ENCODE data around the gene IRF2BP1.

The IRF2BP1 gene, protein sequence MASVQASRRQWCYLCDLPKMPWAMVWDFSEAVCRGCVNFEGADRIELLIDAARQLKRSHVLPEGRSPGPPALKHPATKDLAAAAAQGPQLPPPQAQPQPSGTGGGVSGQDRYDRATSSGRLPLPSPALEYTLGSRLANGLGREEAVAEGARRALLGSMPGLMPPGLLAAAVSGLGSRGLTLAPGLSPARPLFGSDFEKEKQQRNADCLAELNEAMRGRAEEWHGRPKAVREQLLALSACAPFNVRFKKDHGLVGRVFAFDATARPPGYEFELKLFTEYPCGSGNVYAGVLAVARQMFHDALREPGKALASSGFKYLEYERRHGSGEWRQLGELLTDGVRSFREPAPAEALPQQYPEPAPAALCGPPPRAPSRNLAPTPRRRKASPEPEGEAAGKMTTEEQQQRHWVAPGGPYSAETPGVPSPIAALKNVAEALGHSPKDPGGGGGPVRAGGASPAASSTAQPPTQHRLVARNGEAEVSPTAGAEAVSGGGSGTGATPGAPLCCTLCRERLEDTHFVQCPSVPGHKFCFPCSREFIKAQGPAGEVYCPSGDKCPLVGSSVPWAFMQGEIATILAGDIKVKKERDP

DNA sequence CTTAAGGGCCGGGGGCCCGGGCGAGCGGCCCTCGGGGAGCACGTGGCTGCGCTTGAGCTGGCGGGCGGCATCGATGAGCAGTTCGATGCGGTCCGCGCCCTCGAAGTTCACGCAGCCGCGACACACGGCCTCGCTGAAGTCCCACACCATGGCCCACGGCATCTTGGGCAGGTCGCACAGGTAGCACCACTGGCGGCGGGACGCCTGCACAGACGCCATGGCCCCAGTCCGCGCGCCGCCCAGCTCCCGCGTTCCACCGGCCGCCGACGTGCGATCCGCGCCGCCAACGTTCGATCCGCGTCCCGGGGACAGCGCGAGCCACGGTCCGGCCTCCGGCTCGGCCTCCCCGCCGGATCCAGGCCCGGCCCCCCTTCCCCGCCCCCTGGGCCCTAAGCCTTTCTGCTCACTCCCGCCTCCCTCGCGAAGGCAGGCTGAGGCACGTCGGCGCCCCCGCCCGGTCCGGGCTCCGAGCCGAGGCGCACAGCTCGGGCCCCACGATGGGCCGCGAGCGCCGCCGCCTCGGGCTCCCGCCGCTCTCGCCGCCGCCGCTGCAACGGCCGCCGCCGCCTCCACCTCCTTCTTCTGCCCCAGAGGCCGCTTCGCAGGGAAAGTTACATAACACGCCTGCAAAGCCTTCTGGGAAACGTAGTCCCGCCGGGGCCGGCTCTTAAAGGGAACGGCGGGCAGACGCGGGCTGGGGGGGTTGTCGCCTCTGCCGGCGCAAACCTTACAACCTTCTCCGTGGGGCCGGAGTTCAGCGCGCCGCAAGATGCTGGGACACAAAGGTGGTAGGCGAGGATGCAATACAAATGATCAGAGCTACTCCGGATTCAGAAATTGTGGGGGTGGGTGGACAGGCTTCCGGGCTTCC, at the start of gene IRF2BP1:
Gene IRF2BP1, minus strand, starts transcription at position 586 of the 871 bp plus-strand sequence. Its CDS starts 367 bp downstream, at position 219.
- DNase-seq (ENCODE audit: low read depth in 2 of 2): peak; percentile 81 to 82

DNA sequence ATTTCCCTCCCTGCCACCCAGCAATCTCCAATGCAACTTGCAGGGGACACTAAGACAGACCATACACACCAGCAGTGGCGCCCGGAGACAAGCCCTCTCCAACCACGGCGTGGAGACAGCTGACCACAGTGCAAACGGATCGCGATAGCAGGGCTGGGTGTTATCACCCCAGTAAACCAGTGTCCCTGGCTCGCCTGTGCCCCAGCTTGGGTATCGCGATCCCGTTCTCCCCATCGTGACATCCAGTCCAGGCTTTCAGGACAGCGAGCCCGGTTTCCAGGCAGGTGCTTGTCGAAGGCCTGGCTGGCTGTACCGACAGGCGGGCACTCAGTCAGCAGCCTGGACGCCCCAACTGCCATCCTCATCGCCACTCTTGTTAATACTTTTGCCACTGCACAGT, 49.3 kb upstream of the IRF2BP1 start:
- no peak for DNase-seq (ENCODE audit: low read depth in 2 of 2)

DNA sequence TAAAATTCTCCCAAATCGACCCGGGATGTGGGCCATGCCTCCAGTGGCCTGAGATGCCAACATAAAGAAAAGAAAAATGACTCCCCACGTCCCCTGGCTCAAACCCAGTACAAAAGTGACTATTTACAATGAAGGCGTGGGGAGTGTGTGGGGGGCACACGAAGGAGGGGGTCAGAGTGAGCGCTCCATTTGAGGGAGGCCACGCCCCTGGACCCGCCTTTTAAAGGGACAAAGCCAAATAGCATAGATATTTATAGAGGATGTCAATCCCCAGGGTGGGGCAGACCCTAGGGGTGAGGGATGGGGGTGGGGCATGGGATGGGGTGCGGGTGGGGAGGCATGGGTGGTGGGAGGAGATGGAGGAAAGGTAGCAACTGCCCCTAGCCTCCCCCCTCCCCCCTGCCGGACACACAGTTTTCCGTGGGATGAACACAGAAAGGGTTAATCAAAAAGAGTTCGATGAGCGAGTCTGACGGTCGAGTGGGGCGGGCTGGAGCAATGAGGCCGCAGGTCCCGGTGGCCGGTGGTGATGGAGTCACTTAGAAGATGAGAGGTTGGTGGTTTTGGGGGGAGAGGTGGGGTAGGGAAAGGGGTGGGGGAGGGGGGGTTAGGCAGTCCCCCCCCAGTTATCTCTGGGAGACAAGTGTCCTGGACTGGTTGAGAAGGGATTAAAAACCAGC, 48.8 kb upstream of the IRF2BP1 start:
- DNase-seq (ENCODE audit: low read depth in 2 of 2): no peak

DNA sequence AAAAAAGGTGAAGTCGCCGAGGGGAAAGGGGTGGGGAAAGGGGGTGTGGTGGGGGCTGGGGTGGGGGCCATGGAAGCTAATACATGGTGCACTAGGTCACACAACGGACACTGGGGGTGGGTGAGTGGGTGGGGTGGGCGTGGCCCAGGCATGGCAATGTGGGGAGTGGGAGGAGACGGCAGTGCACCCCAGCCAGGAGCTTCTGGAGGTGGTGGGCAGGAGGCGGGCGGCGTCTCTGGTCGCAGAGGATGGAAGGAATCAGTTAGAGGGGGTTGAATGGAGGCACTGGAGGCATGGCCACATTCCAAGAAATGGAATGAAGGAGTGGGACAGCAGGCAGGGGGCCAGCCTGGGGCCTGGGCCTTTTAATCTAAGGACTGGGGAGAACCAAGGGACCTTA, 47.8 kb upstream of the IRF2BP1 start:
- no peak for DNase-seq (ENCODE audit: low read depth in 2 of 2)

DNA sequence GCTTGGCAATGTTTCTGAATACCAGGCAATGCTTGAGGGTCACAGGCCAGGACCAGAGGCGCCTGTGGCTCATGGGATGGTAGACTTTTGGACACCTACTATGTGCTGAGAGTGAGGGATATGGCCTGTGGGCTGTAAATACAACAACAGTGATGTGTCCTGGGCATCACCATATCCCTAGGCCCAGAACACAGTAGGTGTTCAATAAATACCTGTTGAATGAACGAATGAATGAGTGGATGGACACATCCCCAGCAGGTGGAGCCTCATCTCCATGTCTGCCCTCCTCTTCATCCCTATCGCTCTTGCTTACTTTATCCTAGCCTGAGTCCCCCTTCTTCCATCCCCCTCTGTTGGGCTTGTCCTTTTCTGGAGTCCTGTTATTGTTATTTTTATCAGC, 45.1 kb upstream of the IRF2BP1 start:
- no peak for DNase-seq (ENCODE audit: low read depth in 2 of 2)

DNA sequence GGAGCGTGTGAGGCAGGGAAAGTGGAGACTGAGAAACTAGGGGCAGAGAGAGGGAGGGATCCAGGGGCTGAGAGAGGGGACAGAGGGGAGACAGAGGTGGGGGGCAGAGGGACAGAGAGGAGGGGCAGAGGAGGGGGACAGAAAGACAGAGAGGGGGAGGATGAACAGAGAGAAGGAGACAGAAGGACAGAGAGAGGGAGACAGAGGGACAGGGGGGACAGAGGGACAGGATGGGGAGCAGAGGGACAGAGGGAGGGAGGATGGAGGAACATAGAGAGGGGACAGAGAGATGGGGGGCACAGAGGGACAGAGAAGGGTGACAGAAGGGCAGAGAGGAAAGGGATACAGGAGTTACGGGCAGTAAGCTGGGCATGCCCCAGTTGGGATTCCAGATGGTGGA, 43.3 kb upstream of the IRF2BP1 start:
- no peak for DNase-seq (ENCODE audit: low read depth in 2 of 2)

DNA sequence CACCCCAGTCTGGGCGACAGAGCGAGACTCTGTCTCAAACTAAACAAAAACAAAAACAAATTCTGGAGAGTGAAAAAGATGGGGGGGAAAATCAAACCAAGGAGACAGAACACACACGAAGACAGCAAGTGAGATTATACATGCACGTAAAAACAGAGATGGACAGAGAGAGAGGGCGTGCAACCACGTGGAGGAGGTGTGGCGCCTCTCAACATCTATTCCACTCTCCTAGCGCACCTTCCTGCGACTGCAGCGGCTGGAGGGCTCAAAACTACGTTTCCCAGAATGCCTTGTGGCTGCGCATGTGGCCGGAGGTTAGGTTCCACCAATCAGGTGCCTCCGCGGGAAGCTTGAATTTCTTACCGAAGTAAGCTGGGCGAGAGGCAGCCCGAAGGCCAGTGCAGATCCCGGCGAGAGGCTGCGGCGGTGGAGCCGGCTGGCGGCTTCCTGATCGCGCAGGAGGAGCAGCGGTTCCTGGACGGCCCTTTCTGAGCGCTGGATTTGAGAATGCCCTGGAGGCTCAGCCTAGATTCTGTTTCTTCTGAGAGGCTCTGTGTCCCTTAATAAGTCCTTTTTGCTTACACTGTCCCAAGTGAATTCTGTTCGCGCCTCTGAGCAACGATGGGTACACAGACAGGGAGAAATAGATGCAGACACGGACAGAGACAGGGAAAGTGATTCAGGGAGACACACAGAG, 41.8 kb upstream of the IRF2BP1 start:
- peak; percentile 73 to 77 for DNase-seq (ENCODE audit: low read depth in 2 of 2)

DNA sequence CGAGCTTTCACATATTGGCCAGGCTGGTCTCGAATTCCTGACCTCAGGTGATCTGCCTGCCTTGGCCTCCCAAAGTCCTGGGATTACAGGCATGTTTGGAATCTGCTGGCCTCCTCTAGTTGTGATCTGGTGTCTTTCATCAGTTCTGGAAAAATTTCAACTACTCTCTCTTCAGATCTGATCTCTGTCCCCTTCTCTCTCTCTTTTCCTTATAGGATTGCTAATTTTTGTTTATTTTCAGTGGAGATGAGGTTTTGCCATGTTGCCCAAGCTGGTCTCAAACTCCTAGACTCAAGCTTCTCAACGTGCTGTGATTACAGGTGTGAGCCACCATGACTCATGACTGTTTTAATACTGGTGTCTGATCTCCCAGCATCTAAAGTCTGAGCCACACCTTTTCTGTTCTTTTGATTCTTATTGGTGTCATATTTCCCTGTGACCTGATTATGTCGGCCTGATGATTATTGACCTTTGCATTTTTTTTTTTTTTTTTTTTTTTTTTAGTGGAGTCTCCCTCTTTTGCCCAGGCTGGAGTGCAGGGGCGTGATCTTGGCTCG, 39.0 kb upstream of the IRF2BP1 start:
- no peak for DNase-seq (ENCODE audit: low read depth in 2 of 2)

DNA sequence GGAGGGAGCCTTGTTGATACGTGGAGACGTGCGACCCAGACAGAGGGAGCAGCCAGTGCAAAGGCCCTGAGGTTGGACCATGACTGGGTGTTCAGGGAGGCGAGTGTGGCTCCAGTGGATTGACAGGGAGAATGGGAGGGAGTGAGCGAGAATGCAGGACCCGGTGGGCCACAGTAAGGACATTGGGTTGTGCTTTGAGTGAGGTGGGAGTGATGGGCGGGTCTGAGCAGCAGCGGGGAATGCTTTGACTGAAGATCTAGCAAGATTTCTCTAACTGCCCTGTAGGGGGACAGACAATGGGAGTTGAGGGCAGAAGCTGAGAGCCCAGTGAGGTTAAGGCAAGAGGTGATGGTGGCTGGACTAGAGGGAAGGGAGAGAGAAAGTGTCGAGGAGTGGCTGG, 36.3 kb upstream of the IRF2BP1 start:
- DNase-seq (ENCODE audit: low read depth in 2 of 2): no peak

DNA sequence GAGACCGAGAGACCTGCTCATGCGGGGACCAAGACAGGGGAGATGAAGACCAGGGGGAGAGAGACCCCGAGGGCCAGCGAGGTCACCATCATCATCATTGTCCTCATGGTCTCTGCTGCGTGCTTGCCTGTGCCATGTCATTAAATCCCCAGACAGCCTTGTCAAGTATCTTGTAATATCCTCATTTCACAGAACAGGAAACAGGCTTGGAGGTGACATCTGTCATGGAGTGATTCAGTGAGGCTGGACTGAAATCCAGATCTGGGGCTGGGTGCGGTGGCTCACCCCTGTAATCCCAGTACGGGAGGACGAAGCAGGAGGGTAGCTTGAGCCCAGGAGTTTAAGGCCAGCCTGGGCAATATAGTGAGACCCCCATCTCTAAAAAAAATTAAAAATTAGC, 34.5 kb upstream of the IRF2BP1 start:
- no peak for DNase-seq (ENCODE audit: low read depth in 2 of 2)

DNA sequence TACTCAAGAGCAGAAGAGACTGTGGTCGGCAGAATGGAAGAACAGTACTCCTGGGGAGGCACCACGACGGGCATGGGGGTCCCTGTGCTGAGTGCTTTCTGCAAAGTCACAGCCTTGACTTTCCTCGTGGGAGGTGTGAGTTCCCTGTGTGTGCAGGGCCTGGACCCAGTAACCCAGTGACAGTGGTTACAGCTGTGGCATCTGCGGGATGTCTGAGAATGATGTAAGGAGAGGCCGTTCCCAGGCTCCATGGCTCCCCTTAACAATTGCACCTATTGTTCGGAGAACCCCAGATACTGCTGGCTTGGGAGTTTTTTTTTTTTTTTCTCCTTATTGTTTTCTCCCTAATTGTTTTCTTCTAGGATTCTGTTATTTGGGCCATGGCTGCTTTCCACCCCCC, 33.7 kb upstream of the IRF2BP1 start:
- no peak for DNase-seq (ENCODE audit: low read depth in 2 of 2)

DNA sequence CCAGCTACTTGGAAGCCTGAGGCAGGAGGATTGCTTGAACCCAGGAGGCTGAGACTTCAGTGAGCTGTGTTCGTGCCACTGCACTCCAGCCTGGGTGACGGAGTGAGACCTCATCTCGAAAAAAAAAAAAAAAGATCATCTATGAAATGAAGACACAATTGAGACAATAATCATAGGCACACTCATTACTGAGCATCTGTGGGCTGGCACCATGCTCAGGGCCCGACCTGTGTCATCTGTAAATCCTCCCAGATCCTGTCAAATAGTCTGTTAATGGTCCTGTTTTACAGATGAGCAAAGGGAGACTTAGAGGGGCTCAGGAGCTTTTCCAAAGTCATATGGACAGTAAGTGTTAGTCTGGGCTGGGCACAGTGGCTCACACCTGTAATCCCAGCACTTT, 32.8 kb upstream of the IRF2BP1 start:
- DNase-seq (ENCODE audit: low read depth in 2 of 2): no peak

DNA sequence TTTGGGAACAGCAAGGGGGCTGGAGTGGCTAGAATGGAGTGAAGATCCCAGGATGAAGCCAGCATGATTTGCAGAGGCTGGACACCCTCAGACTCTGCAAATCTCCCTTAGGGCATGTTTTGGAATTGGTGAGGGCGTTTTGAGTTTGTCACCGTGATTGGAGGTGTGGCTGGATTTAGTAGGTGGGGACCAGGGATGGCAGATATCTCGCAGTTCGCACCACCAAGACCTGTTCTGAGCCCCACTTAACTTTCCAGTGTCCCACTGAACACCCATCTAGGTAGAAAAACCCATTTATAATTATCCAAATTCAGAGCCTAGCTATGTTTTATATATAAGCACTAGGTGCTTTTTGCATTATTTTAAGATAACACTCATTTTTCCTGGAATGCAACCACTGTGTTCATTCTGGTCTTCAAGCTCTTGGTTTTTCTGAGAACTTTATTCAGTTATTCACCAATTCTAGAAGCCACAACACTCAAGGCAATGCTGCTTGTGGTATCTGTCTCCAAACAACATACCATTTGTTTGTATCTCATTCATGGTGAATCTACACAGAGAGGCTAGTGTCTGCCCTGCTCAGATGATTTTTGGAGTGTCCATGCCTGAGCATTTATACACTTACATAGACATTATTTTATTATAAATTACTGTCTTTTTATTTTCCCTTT, 31.6 kb upstream of the IRF2BP1 start:
- no peak for DNase-seq (ENCODE audit: low read depth in 2 of 2)

DNA sequence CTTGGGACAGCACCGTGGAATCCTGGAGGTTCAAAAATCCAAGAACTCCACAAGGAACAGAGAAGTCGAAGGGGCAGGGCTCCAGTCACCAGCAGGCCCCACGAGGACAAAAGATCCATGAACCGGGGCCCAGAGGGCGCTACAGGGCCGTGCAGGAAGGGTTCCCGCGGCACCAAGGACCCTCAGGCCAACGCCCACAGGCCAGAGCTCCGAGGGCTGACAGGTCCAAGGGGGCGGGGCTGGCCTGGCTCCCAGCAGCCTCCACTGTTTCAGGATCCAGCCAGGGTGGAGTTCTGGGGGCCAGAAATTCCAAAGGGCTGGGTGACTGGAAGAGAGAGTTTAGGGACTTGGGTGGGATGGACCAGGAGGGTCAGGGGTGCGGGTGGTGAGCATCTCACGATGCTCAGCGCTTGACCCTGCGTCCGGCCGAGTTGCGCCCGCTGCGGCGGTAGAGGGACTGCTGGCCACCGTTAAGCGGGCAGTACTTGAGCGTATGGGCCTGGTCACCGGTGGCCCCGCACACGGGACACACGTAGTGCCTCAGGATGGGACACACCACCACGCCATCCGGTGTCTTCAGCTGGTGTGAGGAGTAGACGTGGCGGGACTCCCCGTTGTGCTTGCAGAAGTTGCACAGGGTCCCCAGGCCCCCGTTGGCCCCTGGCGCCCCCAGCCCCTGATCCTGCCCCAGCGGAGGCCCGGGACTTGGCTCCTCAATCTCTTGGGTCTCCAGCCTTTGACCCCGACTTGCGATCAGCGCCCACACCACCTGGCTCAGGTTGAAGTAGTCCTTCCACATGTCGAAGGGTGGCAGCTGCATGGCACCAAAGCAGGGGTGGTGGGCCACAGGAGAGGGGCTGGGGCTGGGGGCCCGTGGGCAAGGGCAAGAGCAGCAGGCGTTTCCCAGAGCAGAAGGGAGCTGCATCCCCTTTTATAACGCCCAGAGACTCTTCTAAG, 28.2 kb upstream of the IRF2BP1 start, which contains the start of gene NANOS2:
Gene NANOS2, minus strand, starts transcription at position 905 of the 957 bp plus-strand sequence. Its CDS starts 85 bp downstream, at position 820.
- no peak for DNase-seq (ENCODE audit: low read depth in 2 of 2)

DNA sequence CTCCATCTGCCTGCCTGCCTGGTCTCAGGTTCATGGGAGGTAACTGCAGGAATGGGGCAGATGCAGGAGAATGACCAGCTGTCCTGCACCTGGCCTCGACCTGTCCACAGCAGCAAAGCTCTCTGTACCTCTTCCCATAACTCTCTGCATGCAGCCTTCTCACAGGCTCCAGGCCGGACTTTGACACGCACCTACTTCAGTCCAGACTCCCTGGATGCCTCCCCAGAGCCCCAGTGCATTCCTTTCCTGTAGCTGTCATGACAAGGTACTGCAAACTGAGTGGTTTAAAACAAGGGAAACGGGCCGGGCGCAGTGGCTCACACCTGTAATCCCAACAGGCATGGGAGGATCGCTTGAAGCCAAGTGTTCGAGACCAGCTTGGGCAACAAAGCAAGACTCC, 25.4 kb upstream of the IRF2BP1 start:
- DNase-seq (ENCODE audit: low read depth in 2 of 2): no peak

DNA sequence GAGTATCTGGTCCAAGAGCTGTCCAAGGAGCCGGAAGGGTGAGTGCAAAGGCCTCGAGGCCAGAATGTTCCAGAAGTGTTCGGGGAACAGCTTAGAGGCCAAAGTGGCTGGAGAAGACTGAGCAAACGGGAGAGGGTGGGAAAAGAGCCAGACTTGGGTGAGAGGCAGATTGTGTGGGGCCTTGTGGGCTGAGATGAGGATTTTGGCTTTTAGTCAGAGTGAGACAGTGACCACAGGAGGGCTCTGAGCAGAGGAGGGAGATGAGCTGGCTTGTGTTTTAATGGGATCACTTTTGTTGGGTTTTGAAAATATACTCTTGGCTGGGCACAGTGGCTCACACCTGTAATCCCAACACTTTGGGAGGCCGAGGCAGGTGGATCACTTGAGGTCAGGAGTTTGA, 23.0 kb upstream of the IRF2BP1 start:
- no peak for DNase-seq (ENCODE audit: low read depth in 2 of 2)

DNA sequence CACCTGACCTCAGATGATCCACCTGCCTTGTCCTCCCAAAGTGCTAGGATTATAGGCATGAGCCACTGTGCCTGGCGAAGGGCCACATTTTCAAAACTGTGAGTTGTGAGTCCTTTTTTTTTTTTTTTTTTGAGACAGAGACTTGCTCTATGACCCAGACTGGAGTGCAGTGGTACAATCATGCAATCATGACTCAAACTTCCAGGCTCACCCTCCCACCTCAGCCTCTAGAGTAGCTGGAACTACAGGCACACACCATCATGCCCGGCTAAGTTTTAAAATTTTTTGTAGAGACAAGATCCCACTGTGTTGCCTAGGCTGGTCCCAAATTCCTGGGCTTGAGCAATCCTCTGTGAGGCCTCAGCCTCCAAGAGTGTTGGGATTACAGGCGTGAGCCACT, 20.3 kb upstream of the IRF2BP1 start:
- DNase-seq (ENCODE audit: low read depth in 2 of 2): no peak

DNA sequence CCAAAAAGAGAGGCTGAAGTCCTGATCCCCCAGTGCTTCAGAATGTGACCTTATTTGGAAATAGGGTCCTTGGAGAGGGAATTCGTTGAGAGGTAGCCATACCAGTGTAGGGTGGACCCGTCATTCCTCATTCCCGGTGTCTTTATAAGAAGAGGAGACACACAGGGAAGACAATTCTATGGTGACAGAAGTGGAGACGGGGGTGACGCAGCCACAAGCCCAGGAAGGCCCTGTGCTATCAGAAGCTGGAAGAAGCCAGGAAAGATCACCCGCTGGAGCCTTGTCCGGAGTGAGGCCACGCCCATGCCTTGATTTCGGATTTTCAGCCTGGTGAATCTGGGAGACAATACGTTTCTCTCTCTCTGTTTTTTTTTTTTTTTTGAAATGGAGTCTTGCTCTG, 19.1 kb upstream of the IRF2BP1 start:
- no peak for DNase-seq (ENCODE audit: low read depth in 2 of 2)
